GM18907 (cell line): Measurements from ENCODE around the gene TSGA10.
"Not testable (repeated sequence)": the region's sequence is repeated elsewhere in the genome, so short reads cannot be mapped to it uniquely, and the experiment has no call there.

ENCODE experiments used
- ATAC-seq: cut with Tn5 transposase; IDR thresholded peaks from one replicate; pipeline ENCODE4 v1.9.1; 2021; ENCODE audit warnings: mild to moderate bottlenecking, moderate library complexity; ENCODE audit not compliant: unreplicated experiment

TSGA10 gene

GRCh38 chr2:99079226-99079625, 75.5 kb downstream of the TSGA10 start:
- ATAC-seq, result no peak

GRCh38 chr2:99072551-99072950, 82.2 kb downstream of the TSGA10 start:
- no peak for ATAC-seq

GRCh38 chr2:99067871-99068625, 86.7 kb downstream of the TSGA10 start:
- ATAC-seq, result no peak

- ATAC-seq, result peak; percentile 96
Measured at GRCh38 chr2:99066075-99066958, 88.4 kb downstream of the TSGA10 start.

- not testable (repeated sequence) for ATAC-seq
Measured at GRCh38 chr2:99049187-99049586, 105.6 kb downstream of the TSGA10 start.

- ATAC-seq, result not testable (repeated sequence)
Measured at GRCh38 chr2:99040736-99041300, 113.9 kb downstream of the TSGA10 start.

- ATAC-seq, result no peak
Measured at GRCh38 chr2:99035920-99036319, 118.8 kb downstream of the TSGA10 start.

GRCh38 chr2:99032786-99033185, 122.0 kb downstream of the TSGA10 start:
- ATAC-seq, result no peak

GRCh38 chr2:99032001-99032400, 122.7 kb downstream of the TSGA10 start:
- ATAC-seq, result no peak

- ATAC-seq, result no peak
Measured at GRCh38 chr2:99031481-99031880, 123.3 kb downstream of the TSGA10 start.

- ATAC-seq, result no peak
Measured at GRCh38 chr2:99028558-99028957, 126.2 kb downstream of the TSGA10 start.

GRCh38 chr2:99027856-99028255, 126.9 kb downstream of the TSGA10 start:
- no peak for ATAC-seq

- ATAC-seq, result no peak
Measured at GRCh38 chr2:99000708-99001107, 154.0 kb downstream of the TSGA10 start.

- ATAC-seq, result not testable (repeated sequence)
Measured at GRCh38 chr2:98988695-98989094, 166.0 kb downstream of the TSGA10 start.

GRCh38 chr2:98985905-98986666, 168.7 kb downstream of the TSGA10 start:
- ATAC-seq, result no peak

- no peak for ATAC-seq
Measured at GRCh38 chr2:98975611-98976010, 179.1 kb downstream of the TSGA10 start.

- no peak for ATAC-seq
Measured at GRCh38 chr2:98972582-98973167, 182.1 kb downstream of the TSGA10 start.

GRCh38 chr2:98959810-98960507, 194.8 kb downstream of the TSGA10 start:
- no peak for ATAC-seq

GRCh38 chr2:98952966-98953365, 201.8 kb downstream of the TSGA10 start:
- ATAC-seq, result no peak
